GM18517 (cell line): ENCODE data around the gene ELANE.
"Not testable (repeated sequence)": the region's sequence is repeated elsewhere in the genome, so short reads cannot be mapped to it uniquely, and the experiment has no call there.

Experiments used
- ATAC-seq: cut with Tn5 transposase; IDR thresholded peaks from one replicate; pipeline ENCODE4 v1.9.1; 2021; ENCODE audit warnings: mild to moderate bottlenecking, moderate library complexity; ENCODE audit not compliant: unreplicated experiment

ELANE gene

DNA sequence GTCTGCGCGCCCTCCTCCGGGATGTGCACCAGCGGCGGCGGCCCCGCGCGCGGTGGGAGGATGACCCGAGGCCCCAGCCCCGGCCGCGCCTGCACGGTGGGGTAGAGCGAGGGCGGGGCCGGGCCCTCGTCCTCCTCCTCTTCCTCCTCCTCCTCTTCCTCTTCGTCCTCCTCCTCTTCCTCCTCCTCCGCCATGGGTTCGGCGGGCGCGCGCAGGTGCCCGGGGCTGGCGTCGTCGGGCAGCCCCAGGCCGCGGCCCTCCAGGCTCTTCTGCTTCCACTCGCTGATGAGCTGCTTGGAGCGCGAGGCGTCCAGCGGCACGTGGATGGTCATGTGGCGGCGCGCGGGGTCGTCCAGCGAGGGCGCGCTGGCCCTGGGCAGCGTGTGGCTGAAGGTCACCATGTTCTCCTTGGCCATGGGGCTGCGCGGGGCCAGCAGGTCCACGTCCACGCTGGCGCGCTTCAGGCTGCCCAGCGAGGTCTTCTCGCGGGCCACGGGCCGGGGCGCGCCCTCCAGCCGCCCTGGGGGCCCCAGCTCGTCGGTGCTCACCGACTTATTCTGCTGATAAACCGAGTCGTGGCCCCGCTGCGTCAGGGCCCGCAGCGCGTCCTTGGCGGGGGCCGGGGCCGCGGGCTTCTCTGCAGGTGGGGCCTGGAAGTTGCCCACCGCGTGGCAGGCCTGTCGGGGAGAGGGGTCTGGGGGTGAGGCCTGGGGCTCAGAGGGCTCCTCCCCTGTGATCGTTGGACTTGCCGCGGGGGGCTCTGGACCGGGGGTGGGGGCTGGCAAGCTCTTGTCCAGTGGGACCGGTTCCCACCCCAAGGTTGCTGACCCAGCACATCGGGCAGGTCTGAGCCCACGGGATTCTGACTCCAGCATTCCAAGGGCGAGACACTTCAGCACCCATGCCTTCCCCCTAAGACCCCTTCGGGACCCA is 38.6 kb upstream of the ELANE start:
- ATAC-seq = no peak

DNA sequence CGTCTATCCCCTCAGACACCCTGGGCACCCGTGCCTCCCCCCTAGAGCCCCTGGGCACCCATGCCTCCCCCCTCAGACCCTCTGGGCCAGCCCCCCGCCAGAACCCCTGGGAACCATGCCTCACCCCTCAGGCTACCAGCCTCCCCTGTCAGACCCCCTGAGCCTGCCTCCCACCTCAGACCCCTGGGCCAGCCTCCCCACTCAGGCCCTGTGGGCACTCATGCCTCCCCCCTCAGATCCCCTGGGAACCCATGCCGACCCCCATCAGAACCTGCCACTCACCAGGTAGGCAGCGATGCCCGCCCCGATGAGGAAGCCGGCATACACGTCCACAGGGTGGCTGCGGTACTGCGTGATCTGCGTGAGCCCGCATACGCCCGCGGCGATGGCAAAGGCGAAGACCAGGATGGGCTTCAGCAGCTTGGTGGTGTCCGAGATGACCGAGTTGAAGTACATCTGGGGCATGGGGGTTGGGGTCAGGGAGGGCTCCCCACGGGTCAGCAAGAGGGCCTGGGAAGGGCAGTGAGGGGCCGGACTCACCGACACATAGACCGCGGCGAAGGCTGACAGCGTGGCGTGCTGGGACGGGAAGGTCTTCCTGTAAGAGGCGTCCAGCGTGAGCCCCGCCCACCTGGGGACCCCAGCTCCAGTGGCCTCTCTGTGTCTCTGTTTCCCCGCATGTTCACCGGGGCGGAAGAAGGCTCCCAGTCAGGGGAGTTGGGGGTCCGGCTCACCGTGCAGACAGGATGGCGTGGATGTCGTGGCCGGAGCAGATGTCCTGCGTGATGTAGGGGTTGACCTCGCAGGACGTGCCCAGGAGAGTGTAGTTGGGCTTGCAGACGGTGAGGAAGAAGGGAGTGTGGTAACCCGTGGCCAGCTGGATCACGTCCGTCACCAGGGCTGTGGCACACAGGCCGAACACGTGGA is 37.7 kb upstream of the ELANE start:
- ATAC-seq = no peak

DNA sequence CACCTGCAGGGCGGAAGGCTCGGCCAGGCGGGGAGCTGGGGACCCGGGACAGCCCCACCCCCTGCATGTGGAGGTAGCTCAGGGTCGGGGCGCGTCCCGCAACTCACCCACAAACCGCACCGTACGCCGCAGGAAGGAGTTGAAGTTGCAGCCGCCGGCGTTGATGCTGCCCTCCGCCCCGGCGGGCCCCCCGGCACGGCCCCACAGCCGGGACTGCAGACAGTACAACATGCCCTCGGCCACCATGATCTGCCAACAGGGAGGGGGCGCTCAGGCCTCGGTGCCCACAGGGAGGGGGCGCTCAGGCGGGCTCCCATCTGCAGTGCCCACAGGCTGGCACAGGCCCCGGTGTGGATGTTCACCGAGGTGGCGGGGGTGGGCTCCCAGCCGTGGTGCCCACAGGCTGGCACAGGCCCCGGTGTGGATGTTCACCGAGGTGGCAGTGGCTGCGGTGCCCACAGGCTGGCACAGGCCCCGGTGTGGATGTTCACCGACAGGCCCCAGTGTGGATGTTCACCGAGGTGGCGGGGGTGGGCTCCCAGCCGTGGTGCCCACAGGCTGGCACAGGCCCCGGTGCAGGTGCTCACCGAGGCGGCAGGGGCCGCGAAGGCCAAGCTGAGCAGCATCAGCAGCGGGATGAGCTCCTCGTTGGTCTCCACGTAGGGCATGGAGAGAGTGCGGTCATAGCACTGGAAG is 36.9 kb upstream of the ELANE start:
- ATAC-seq = no peak

DNA sequence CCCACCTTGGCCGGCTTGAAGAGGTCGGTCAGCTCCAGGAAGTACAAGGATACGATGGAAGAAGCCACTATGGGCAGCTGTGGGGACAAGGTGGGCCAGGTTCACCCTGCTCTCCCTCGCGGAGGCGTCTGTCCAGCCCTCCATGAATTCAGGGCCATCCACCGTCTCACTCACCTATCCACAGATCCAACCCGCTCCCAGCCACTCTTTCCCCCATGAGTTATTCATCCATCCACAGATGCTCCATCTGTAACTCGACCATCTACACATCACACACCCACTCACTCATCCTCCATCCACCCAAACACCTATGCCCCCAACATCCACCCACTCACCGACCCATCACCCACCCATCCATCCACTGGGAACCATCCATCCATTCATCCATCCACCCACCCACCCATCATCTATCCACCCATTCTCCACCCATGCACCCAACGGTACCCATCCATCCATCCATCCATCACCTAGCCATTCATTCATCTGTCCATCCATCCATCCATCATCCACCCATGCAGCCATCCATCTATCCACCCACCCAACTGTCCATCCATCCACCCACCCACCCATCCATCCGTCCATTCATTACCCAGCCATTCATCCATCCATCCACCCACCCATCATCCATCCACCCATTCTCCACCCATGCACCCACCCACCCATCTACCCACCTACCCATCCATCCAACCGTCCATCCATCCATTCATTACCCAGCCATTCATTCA is 36.2 kb upstream of the ELANE start:
- no peak for ATAC-seq

DNA sequence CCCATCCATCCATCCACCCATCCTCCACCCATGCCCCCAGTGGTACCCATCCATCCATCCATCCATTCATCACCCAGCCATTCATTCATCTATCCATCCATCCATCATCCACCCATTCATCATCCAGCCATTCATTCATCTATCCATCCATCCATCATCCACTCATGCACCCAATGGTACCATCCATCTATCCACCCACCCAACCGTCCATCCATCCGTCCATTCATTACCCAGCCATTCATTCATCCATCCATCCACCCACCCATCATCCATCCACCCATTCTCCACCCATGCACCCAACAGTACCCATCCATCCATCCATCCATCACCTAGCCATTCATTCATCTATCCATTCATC is 35.6 kb upstream of the ELANE start:
- no peak for ATAC-seq

DNA sequence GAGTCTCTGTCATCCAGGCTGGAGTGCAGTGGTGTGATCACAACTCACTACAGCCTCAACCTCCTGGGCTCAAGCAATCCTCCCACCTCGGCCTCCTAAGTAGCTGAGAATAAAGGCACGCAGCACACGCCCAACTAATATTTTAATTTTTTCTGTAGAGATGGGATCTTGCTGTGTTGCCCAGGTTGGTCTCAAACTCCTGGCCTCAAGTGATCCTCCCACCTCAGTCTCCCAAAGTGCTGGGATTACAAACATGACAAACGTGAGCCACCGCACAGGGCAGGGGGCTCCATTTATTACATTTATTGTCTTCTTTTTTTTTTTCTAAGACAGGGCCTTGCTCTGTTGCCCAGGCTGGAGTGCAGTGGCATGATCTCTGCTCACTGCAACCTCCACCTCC is 31.9 kb upstream of the ELANE start:
- ATAC-seq = not testable (repeated sequence)

DNA sequence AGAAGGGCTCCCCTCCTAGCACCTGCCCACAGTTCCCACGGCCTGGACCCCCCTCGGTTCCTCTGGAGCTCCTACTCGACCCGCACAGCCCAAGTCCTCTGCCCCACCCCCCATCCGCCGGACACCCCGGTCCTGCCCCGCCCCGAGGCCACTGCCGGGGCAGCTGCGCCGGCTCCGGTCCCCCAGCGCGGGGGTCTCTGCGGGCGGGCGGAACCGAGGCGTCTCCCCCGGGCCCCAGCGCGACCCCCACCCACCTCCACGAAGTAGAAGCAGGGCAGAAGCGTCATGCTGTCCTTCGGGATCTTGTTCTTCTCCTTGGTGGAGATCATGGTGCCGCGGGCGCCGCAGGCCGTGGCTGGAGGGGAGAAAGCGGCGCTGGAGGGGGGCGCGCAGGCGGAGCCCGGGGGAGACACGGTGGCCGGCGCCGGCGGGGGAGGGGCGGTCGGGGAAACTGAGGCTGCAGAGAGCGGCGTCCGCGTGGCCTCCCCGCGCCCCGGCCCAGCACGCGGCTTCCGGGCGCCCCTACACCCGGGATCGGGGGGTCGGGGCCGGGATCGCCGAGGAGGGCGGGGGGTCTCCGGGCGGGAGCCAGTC is 30.8 kb upstream of the ELANE start:
- ATAC-seq = no peak

DNA sequence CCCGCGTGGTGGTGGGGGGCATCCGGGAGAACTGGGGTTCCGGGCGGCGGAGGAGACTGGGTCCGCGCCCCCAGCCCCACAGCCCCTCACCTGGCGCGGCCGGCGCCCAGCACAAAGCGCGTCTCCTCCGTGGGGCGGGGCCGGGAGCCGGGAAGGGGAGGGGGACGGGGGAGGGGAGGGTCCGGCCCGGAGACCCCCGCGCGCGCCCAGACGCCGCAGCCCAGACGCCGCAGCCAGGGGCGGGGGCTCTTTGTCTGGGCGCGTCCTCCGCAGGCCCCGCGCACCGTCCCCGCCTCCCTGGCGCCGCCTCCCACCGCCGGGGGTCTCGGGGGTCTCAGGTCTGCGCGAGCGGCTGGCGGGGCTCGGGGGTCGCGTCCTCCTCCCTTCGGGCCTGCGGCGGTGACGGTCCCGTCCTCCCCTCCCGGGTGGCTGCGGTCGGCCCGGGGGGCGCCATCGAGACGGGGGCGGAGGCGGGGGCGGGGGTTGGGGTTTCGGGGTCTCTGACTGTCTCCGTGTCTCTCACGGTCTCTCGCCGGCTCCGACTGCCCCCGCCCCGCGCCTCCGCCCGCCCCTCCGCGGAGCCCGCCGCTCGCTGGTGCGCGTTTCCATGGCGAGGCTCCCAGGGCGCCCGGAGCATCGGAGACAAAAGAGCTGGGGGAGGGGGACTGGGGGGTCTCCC is 30.1 kb upstream of the ELANE start, which contains the start of gene PLPPR3:
PLPPR3 (minus strand) TSS at position 131 of the 679 bp plus-strand sequence. CDS start 396 bp downstream, outside the sequence.
- ATAC-seq = no peak

DNA sequence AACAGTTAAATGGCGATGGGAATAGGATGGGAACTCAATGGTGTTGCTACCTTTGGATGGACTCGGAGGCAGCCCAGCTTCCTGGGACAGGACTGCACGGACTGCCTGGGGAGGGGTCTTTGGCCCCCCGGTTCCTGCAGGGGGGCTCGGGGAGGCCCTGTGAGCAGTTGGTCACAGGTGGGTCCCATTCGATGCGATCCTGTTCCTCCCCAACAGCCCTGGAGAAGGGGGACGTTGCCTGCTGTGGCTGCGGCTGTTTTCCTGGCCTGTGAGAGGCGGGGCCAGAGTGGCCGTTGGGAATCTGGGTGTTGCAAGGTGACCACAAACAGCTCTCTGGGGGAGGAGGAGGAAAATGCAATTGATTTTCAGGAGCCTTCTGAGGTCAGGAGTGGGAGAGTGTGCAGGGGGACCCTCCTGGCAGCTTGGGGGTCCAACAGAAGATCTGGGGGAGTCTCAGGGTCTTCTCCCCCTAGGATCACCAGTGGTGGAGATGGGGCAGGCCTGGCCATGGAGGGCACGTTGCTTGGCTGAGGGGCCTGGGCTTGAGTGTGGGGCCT is 28.5 kb upstream of the ELANE start:
- ATAC-seq = no peak

DNA sequence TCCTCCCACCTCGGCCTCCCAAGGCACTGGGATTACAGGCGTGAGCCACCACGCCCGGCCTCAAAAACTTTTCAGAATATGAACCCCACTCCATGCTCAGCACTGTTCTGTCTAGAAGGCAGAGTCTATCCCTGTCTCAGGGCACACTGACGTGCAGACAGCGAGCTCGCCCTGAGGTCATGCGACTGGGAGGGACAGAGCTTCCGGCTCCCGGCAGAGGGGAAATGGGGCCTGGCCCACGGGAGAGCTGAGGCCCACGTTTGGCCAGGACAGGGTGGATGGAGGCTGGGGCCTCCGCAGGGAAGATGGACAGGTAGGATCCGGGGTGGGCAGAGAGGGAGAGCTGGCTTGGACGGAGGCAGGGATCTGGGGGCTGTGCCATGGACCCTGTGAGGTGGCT is 27.2 kb upstream of the ELANE start:
- ATAC-seq = no peak

DNA sequence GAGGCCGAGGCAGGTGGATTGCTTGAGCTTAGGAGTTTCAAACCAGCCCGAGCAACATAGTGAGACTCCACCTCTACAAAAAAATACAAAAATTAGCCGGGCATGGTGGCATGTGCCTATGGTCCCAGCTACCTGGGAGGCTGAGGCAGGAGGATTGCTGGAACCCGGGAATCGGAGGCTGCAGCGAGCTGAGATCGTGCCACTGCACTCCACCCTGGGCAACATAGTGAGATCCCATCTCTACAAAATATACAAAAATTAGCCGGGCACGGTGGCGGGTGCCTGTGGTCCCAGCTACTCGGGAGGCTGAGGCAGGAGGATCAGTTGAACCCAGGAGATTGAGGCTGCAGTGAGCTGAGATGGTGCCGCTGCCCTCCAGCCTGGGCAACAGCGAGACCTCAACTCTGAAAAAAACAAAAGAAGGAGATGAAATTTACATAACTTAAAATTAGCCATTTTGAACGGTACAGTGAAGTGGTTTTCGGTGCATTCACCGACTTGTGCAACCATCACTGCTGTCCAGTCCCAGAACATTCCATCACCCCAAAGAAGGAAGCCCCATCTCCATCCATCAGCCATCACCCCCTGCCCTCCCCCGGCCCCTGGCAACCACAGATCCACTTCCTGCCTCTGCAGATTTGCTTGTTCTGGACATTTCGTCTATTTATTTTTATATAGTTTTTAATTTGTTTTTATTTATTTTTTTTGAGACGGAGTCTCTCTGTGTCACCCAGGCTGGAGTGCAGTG is 26.0 kb upstream of the ELANE start:
- ATAC-seq = no peak

DNA sequence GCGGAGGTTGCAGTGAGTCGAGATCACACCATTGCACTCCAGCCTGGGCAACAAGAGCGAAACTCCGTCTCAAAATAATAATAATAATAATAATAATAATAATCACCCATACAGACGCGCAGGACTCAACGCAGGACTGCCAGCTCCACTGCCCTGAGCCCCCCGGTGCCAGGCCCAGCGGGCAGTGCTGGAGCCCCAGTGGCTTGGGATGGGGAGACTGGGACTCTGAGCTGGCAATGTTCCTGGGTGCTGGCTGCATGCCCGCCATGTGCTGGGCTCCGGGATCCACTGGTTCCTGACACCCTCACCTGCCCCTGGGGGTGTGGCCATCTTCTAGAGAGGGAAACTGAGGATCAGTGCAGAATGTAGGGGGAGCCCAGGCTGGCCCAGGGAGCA is 24.8 kb upstream of the ELANE start:
- no peak for ATAC-seq

DNA sequence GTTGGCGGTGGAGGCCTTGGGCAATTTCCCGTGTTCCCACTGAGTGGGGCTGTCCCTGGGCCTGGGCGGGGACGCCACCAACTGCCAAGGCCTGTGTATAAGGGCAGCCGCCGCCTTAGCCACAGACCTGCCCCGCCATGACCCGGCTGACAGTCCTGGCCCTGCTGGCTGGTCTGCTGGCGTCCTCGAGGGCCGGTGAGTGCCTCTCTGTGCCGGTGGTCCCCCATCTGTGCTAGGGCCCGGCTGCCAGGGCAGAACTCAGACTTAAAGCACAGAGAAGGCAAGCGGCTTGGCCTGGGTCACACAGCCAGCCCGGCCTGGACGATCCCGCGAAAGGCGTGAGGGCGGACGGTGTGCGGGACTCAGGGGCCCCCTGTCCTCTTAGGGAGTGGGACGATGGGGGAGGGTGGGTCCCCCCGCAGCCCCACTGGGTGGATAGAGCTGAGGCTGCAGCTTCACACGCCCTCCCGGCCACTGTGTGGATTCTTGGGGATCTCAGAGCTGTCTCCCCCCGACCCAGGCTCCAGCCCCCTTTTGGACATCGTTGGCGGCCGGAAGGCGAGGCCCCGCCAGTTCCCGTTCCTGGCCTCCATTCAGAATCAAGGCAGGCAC is 24.3 kb upstream of the ELANE start, which contains the start of gene AZU1:
AZU1 (plus strand) TSS at position 128 of the 612 bp plus-strand sequence; CDS start at position 138, 10 bp downstream.
- ATAC-seq = no peak

DNA sequence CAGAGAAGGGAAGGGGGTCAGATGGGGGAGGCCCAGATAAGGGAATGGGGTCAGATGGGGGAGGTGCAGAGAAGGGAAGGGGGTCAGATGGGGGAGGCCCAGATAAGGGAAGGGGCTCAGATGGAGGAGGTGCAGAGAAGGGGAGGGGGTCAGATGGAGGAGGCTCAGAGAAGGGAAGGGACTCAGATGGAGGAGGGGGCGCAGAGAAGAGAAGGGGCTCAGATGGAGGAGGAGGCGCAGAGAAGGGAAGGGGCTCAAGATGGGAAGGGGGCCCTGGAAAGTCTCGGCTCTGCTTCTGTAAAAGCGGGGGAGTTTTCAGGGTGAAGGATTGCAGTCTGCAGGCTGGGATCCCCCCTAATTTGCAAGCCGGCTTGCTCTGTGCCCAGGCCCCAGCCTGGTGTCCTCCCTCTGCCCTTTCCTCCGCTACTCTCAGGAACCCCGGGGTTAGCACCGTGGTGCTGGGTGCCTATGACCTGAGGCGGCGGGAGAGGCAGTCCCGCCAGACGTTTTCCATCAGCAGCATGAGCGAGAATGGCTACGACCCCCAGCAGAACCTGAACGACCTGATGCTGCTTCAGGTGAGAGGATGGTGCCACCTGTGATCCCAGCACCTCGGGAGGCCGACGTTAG is 22.9 kb upstream of the ELANE start:
- ATAC-seq = no peak

DNA sequence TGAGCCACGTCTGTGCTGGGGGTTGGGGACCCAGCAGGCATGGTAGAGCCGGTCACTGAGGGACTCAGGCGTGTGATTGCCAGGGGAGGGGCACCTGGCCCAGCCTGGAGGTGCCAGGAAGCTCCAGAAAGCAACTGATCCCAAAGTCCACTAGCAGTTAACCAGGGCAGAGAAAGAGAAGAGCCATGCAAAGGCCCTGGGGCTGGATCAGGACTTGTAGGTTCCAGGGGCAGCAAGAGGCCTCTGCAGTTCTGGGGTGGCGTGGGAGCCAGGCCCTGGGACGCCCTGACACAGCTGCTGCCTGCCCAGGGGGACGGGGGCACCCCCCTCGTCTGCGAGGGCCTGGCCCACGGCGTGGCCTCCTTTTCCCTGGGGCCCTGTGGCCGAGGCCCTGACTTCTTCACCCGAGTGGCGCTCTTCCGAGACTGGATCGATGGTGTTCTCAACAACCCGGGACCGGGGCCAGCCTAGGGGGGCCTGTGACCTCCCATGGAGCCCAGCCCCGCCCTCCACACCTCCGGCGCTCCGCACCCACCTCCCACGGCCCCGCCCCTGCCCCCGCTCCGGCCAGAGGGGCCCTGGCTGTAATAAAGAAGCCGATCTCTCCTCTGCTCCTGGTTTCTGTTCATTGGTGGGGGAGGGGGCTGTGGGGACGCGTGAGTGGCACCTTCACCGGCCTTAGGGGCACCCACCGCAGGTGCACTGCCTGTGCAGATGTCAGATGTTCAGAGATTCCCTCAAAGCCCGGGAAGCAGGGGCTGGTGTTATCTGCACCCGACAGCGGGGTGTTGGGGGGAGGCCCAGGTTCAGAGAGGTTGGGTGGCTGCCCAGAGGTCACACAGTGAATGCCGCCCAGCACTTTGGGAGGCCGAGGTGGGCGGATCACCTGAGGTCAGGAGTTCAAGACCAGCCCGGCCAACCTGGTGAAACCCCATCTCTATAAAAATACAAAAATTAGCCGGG is 20.4 kb upstream of the ELANE start:
- ATAC-seq = no peak

DNA sequence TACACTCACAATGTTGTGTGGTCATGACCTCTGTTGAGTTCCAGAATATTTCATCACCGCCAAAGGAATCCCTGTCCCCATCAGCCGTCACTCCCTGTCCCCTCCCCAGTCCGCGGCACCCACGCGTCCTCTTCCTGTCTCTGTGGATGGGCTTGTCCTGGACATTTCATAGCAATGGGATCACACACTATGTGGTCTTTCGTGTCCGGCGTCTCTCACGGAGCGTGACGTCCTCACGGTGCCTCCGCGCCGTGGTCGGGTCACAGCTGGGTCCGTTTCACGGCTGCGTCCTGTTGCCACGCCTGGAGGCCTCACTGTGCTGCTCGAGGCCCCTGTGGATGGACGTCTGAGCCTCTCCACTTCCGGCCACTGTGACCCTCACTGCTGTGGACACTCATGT is 17.9 kb upstream of the ELANE start:
- ATAC-seq = no peak
